GM12892 (cell line): Measurements from ENCODE around the gene MEAK7.

Experiments used
- DNase-seq: peaks from one replicate; pipeline ENCODE4 v3.0.0; 2011; ENCODE audit not compliant: insufficient read length
- FAIRE-seq: peaks from 2 replicates; lab custom pipeline; 2011; peaks lifted over from hg19 to GRCh38; lab: Jason Lieb, UNC
- POLR2A ChIP-seq: IDR thresholded peaks from 2 replicates; pipeline ENCODE4 v1.6.1; 2011; ENCODE audit warnings: low read depth, low read length, control low read depth
- POLR2AphosphoS5 ChIP-seq: IDR thresholded peaks from 2 replicates; pipeline ENCODE4 v1.6.1; 2011; ENCODE audit warnings: low read depth, low read length, control low read depth
- TAF1 ChIP-seq: IDR thresholded peaks from 2 replicates; pipeline ENCODE4 v1.6.1; 2011; ENCODE audit warnings: low read depth, mild to moderate bottlenecking, control low read depth, low read length, borderline replicate concordance

Gene MEAK7

DNA sequence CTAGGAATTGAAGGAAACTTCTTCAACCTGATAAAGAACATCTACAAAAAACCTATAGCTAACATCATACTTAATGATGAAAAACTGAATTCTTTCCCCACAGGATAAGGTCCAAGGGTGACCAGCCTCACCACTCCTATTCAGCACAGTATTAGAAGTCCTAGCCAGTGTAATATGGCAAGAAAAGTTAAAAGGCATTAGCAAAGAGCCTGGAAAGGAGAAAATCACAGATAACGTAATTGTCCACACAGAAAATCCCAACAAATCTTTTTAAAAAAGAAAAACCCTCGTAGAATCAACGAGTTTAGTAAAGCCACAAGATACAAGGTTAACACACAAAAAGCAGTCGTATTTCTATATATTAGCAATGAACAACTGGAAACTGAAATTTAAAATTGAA is 37.8 kb downstream of the MEAK7 start:
- TF ChIP-seq POLR2AphosphoS5: no peak
- no peak for TF ChIP-seq TAF1
- TF ChIP-seq POLR2A: no peak
- DNase-seq: no peak
- FAIRE-seq: no peak

DNA sequence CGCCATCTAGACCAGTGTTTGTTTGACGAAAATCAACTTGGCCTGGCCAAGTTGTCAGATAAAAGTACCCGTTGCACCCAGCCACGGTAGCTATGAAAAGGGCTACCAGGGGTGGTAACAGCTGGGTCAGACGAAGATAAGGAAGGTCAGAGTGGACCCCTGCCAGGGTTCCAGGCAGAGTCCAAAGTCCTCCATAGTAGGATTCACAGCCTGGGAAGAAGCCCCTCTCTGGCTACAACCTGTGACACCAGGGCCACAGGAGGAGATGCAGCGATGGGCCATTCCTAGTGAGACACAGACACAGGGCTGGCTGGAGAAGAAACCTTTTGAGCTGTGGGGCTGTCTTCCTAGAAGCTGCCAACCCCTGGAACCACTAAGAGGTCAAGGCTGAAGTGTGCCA is 39.3 kb downstream of the MEAK7 start:
- TF ChIP-seq POLR2A (no peak), TAF1 (no peak), POLR2AphosphoS5 (no peak)
- DNase-seq: no peak
- FAIRE-seq: no peak

DNA sequence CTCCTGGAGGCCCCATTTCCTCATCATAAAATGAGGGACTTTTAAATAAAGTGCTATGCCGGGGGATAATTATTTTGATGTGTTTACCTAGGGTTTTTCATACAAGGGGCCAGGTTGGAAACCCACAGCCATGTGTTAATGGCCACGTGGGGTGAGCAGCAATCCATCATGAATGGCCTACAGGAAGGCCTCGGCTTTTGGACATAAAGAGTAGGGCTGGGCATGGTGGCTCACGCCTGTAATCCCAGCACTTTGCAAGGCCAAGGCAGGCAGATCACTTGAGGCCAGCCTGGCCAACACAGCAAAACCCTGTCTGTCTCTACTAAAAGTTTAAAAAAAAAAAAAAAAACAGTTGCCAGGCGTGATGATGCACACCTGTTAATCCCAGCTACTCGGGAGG is 40.3 kb downstream of the MEAK7 start:
- TF ChIP-seq POLR2AphosphoS5 (no peak), POLR2A (no peak), TAF1 (no peak)
- FAIRE-seq (no peak), DNase-seq (no peak)

DNA sequence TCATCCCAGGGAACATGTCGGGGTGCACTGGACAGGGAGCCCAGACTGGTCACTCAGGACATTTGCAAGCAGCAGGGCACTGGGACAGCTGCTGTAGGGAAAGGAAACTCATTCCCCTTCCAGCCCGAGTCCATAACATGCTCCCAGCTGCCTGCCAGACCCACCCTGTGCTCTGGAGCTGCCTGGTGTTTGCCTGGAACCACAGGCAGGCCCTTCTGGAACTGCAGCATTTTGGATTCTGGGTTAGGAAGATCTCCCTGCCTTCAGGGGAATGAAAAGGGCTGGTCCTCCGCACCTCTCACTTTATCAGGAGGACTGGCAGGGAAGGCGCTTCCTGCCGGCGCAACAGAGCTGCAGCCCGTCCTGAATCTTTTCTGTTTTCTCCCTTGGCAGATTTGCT is 41.2 kb downstream of the MEAK7 start:
- TF ChIP-seq POLR2AphosphoS5: no peak
- no peak for TF ChIP-seq POLR2A
- no peak for DNase-seq
- FAIRE-seq: no peak

DNA sequence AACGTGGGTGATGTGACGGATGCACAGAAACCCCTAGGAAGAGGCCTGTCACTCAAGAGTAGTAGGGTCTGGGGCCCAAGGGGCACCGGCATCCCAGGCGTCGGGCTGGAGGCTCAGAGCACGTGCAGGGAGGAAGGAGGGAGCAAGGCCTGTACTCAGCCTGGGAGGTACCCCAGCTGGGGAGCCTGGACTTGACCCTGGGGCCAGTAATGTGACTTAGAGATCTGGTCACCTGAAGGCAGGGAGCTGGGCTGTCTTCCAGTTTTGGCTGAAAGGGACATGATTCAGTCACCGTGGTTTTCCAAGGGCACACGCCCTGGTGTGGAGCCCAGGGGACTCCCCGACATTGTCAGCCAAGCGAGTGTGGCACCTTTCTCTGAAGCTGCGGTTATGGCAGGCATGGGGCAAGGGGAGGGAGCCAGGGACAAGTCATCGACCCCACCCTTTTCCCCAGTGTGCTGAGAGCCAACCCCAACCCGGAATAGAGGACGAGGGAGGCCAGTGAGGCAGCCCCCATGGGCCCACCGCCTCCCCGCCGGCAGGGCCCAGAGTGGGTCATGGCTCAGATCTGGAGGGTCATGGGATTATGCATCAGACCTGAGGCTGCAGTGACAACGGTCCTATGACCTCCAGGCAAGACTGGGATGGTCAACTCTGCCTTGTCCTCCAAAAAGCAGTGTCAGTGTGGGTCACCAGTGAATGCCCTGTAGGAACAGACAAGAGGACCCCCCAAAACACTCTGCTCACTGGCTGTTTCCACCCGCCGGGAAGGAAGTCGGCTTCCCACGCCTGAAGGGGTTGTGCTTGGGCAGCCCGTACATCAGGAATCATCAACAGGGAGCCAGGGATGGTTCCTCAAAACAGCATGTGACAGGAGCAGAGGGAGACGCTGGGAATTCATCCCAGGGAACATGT is 41.9 kb downstream of the MEAK7 start:
- no peak for FAIRE-seq

DNA sequence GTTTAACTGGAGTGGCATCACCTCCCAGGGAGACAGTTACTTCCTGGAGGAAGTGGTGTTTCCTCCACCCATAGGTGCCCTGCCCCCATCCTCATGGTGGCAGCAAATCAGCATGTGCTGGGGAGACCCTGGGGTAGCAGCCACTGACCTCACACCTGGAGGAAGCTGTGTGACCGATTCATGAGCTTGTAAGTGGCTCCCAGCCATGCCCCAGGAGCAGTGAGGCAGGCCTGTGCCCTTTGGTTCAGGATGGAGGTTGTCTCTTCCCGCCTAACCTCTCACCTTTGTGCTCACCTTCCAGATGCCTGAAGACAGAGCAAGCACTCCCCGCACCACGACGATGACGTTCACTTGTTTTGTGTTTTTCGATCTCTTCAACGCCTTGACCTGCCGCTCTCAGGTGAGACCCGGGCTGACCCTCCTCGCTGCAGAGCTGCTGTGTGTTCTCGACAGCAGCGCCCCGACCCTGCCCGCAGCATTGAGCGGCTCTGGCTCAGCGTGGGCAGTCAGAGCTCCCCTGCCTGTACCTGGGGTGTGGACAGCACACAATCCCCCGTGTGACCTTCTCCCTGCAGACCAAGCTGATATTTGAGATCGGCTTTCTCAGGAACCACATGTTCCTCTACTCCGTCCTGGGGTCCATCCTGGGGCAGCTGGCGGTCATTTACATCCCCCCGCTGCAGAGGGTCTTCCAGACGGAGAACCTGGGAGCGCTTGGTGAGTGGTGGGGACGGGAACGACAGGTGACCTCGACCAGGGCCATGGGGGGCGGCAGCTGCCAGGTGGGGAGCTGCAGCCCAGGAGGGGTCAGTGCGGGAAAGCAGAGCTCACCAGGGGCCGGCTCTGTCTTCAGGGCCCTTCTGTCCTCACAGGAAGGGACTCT is 42.8 kb downstream of the MEAK7 start:
- TF ChIP-seq TAF1 (no peak), POLR2AphosphoS5 (no peak), POLR2A (no peak)
- FAIRE-seq (no peak), DNase-seq (no peak)

More for the DNA sequence above, 41.9 kb downstream of the MEAK7 start:
- TF ChIP-seq POLR2AphosphoS5 (no peak), TAF1 (no peak), POLR2A (no peak)
- no peak for DNase-seq

DNA sequence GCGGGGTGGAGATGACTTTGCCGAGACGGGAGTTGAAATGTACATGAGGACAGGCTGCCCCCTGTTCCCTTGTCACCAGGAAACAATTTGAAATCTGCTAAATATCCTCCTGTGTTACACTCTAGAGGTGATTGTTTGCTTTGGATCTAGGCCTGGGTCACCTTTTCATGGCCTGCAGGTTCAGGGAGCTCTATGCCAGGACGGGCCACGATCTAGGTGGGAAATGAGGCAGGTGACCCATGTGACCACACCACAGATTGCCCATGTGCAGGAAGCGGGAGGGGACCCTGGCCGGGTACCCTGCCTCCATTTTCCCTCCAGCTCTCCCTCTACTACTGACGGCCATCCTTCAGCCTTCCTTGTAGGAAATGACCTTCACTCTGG is 43.4 kb downstream of the MEAK7 start:
- TF ChIP-seq POLR2A: no peak
- TF ChIP-seq TAF1: no peak
- TF ChIP-seq POLR2AphosphoS5: no peak
- DNase-seq: no peak
- no peak for FAIRE-seq

DNA sequence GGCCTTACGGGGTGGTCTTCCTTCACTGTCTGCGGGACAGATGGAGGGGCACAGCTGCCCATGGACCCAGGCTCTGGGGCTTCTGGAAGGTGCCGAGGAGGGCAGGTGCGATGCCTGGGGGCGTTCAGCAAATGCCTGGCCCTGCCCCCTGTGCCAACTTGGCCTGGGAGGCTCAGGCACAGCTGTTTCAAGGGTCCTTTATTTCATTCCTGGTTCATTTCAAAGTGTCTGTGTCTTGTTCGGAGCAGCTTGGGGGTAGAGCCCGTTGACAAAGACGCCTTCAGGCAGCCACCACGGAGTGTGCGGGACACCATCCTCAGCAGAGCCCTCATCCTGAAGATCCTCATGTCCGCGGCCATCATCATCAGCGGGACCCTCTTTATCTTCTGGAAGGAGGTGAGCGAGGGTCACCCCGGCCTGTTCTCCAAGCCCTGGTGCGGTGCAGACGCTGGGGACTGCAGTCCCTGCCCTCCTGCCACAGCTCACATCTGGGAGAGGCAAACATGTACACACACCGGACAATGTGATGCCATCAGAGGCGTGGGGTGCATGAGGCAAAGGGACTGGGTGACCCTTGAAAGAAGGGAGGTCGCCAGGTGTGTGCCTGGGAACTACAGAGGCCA is 43.9 kb downstream of the MEAK7 start:
- FAIRE-seq (no peak), DNase-seq (no peak)
- TF ChIP-seq POLR2A (no peak), POLR2AphosphoS5 (no peak)

DNA sequence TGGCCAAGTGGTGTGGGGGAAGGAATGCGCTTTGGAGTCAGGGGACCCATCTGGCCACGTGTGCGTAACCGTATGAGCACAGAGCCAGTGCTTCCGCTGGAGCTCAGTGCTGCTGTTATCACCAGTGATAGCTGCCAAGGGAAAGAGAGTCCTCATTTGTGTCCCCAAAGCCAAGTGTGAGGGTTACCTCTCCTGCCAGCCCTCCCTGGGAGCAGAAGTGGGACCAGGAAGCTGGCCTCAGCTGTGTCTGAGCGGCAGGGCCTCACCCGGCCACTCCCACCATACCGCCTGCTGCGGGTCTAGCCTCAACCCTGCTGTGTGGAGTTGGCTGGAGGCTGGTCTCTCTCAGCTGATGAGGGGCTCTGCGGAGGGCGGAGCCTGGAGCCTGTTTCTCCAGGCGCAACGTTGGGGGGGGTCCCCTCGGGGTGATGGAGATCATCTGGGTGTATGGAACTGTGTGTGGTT is 44.5 kb downstream of the MEAK7 start:
- DNase-seq (no peak), FAIRE-seq (no peak)
- TF ChIP-seq TAF1 (no peak), POLR2A (no peak), POLR2AphosphoS5 (no peak)

DNA sequence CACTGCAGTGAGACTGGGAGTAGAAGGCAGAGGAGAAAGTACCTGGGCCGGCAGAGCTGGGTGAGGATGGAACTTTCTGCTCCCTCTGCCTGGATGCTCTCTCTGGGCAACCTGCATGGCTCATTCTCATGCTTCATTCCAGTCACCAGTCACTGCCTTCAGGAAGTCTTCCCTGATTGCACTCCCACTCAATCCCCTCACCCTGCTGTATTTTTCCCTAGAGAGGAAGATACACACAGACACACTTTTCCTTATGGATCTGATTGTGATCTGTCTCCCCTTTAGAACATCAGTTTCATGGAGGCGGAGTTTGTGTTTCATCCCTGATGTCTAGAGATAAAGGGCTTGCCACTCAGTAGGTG is 44.9 kb downstream of the MEAK7 start:
- no peak for DNase-seq
- TF ChIP-seq POLR2AphosphoS5: no peak
- no peak for TF ChIP-seq TAF1
- TF ChIP-seq POLR2A: no peak
- no peak for FAIRE-seq

DNA sequence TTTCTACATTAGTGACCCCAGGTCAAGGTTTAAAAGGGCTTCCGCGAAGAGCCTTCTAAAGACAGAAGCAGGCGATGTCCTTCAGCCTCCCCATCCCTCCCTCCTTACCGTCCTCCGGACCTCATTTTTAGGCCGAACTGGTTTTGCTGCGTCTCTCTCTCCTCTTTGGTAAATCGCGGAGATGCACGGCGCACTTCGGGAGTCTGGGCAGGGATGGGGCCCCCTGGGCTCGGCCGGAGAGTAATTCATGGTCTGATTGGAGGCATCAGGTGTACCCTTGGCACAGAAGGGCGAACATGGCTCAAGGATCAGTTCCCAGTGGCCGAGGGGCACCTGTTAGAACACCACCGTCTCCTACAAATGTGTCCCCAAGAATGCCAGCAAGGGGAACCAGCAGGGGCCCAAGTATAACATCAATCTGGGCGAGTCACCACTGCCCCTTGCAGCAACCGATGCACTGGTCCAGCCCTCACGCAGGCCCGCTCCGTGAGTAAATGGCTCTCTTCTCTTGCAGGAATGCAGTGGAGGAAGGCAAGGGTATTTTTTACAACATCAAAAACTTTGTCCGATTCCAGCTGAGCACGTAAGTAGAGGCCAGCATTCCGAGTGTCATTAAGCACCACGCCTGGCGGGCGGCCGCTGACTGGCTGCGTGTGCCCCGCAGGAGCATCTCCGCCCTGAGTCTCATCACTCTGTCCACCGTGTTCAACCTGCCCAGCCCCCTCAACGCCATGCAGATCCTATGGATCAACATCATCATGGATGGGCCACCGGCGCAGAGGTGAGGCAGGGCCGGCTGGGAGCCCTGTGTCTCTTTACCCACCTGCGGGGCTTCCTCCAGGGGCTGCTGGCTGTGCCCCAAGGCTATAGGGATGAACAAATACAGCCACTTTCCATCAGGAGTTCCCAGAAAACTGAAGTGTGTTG is 45.6 kb downstream of the MEAK7 start:
- DNase-seq (no peak), FAIRE-seq (no peak)
- no peak for TF ChIP-seq POLR2A
- no peak for TF ChIP-seq POLR2AphosphoS5
- TF ChIP-seq TAF1: no peak

DNA sequence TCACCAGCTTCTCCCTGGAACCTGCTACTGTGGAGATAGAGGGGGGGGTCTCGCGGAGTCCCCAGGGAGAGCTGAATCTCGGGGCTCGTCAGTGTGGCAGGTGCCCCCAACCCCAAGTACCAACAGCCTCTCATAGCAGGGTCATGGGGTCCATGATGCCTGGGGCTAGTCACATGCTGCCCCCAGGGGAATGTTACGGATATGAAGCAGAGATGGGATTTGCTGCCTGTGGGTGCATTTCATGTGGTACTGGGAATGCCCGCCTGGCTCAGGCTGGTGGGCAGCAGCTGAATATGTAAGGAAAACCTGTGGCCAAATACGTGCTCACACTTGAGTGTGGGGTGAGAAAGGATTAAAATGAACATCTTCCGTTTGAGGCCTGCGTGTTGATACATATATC is 49.4 kb downstream of the MEAK7 start:
- FAIRE-seq: no peak
- no peak for DNase-seq
- TF ChIP-seq POLR2A (no peak), POLR2AphosphoS5 (no peak), TAF1 (no peak)
